PC-9 (cell line): ENCODE results near the gene KCNN1. TPM values are rescaled to one million over a fixed set of nuclear protein-coding genes. Genes with fewer than 3 reads are reported as not detected.
A peak's percentile ranks its signal among the peaks of the same experiment; 100 is the strongest.

Experiments
- BruUV-seq: library from RNA; stranded (reverse); fragments of 400-500 nt; replicated peaks from 2 replicates; lab custom pipeline; 2021; lab: Mats Ljungman, UMichigan
- CTCF ChIA-PET: fragments of 300-600 bp; sonication (Branson Sonifier 250); formaldehyde crosslinking; loops from one replicate; lab custom pipeline; 2022; ENCODE audit warnings: antibody characterized with exemption; lab: Charles Lee
- POLR2A ChIA-PET: fragments of 300-600 bp; sonication (Branson Sonifier 250); formaldehyde crosslinking; loops from one replicate; lab custom pipeline; 2022; ENCODE audit warnings: antibody characterized with exemption; ENCODE audit not compliant: unreplicated experiment; lab: Charles Lee
- DNase-seq, 2 experiments: peaks; one replicate each; pipeline versions ENCODE4 v3.0.0 to v3.0.0-alpha.2; 2015 to 2022; ENCODE audit warnings: mixed read lengths in 1 of 2
- H2AFZ ChIP-seq: fragments of 200-600 bp; sonication (generic); 2 replicates; pipeline ENCODE4 v1.8.1; 2017; ENCODE audit warnings: antibody characterized with exemption
- H3F3A ChIP-seq: fragments of 200-600 bp; sonication (generic); 2 replicates; pipeline ENCODE4 v1.8.1; 2017; ENCODE audit warnings: antibody characterized with exemption, mild to moderate bottlenecking, low read depth; ENCODE audit not compliant: insufficient read depth
- H3K27ac ChIP-seq: fragments of 200-600 bp; sonication (generic); 2 replicates; pipeline ENCODE4 v1.6.1; 2016; ENCODE audit warnings: mixed run types
- H3K27me3 ChIP-seq: fragments of 200-600 bp; sonication (generic); 2 replicates; pipeline ENCODE4 v1.6.1; 2016; ENCODE audit warnings: low read depth, mixed run types; ENCODE audit not compliant: insufficient read depth
- H3K36me3 ChIP-seq: fragments of 200-600 bp; sonication (generic); 2 replicates; pipeline ENCODE4 v1.6.1; 2016; ENCODE audit warnings: low read depth, mixed run types
- H3K4me1 ChIP-seq: fragments of 200-600 bp; sonication (generic); replicated peaks from 2 replicates; pipeline ENCODE4 v1.6.1; 2016; ENCODE audit warnings: mixed run types; ENCODE audit not compliant: insufficient read depth
- H3K4me2 ChIP-seq: fragments of 200-600 bp; sonication (generic); 2 replicates; pipeline ENCODE4 v1.6.1; 2017; ENCODE audit warnings: mixed run types
- H3K4me3 ChIP-seq: fragments of 200-600 bp; sonication (generic); 2 replicates; pipeline ENCODE4 v1.6.1; 2016; ENCODE audit warnings: mixed run types
- H3K79me2 ChIP-seq: fragments of 200-600 bp; sonication (generic); 2 replicates; pipeline ENCODE4 v1.6.1; 2017; ENCODE audit warnings: low read depth, mixed run types
- H3K9me2 ChIP-seq: fragments of 200-600 bp; sonication (generic); 2 replicates; pipeline ENCODE4 v1.8.1; 2017; ENCODE audit warnings: mild to moderate bottlenecking; ENCODE audit not compliant: insufficient read depth
- H3K9me3 ChIP-seq: fragments of 200-600 bp; sonication (generic); 2 replicates; pipeline ENCODE4 v1.8.1; 2016; ENCODE audit warnings: low read depth; ENCODE audit not compliant: insufficient read depth
- H4K20me1 ChIP-seq: fragments of 200-600 bp; sonication (generic); 2 replicates; pipeline ENCODE4 v1.8.1; 2017; ENCODE audit not compliant: insufficient read depth
- EZH2 ChIP-seq: fragments of 200-600 bp; sonication (generic); IDR thresholded peaks from 2 replicates; pipeline ENCODE4 v1.8.0; 2017; ENCODE audit warnings: antibody characterized with exemption, low read depth
- intact Hi-C: fragments of 100-400 bp; cut with micrococcal nuclease; formaldehyde crosslinking; loops from one replicate; pipeline ENCODE4 v1.10.0; 2022; ENCODE audit not compliant: unreplicated experiment
- total RNA-seq: library from RNA; stranded (reverse); gene quantifications from 2 replicates; pipeline ENCODE4 v1.2.3, GENCODE V29; 2021
- TF ChIP-seq, protein P1 (sequence below): fragments of 200-600 bp; sonication (generic); conservative IDR thresholded peaks from 2 replicates; pipeline ENCODE4 v1.6.1; 2017; ENCODE audit warnings: mixed run types, antibody characterized with exemption, mild to moderate bottlenecking, moderate library complexity

Gene KCNN1
- total RNA-seq, 1 experiment from 2014 or later, result 0.09 TPM

GRCh38 chr19:18007044-18007916, 40.4 kb downstream of the KCNN1 start:
- peak; percentile 63 to 80 for DNase-seq
- Histone ChIP-seq H3K9me3 (no peaks in the 10 kb centered on the region), H4K20me1 (peaks cover 32% of the 10 kb centered on the region), H3K4me1 (peaks cover 9% of the 10 kb centered on the region; the same call in 1 of the 2 replicates), H2AFZ (no peak overlapping the region), H3F3A (peaks cover 34% of the 10 kb centered on the region), H3K27ac (no peak overlapping the region), H3K9me2 (no peaks in the 10 kb centered on the region), H3K27me3 (no peaks in the 10 kb centered on the region), H3K79me2 (peaks cover 23% of the 10 kb centered on the region), H3K4me3 (peak overlapping the region; percentile 29), H3K4me2 (peak overlapping the region; percentile 71), H3K36me3 (peaks cover 27% of the 10 kb centered on the region)
- intact Hi-C loops, result loop anchor here (1.0 to 5.0 kb wide), 5 partner anchors 51 to 410 kb away; partner anchors contain the start of genes IFI30 and SSBP4
- ChIA-PET POLR2A (no interaction called here), CTCF (interaction anchor here (0.6 kb wide), 1 partner anchor 51 kb away, joined by 3 read pairs; no protein-coding TSS in a partner anchor)
- TF ChIP-seq, protein P1, sequence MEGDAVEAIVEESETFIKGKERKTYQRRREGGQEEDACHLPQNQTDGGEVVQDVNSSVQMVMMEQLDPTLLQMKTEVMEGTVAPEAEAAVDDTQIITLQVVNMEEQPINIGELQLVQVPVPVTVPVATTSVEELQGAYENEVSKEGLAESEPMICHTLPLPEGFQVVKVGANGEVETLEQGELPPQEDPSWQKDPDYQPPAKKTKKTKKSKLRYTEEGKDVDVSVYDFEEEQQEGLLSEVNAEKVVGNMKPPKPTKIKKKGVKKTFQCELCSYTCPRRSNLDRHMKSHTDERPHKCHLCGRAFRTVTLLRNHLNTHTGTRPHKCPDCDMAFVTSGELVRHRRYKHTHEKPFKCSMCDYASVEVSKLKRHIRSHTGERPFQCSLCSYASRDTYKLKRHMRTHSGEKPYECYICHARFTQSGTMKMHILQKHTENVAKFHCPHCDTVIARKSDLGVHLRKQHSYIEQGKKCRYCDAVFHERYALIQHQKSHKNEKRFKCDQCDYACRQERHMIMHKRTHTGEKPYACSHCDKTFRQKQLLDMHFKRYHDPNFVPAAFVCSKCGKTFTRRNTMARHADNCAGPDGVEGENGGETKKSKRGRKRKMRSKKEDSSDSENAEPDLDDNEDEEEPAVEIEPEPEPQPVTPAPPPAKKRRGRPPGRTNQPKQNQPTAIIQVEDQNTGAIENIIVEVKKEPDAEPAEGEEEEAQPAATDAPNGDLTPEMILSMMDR, result peak; percentile 98
- no peak for TF ChIP-seq EZH2
- BruUV-seq, result no TSS peak

DNA sequence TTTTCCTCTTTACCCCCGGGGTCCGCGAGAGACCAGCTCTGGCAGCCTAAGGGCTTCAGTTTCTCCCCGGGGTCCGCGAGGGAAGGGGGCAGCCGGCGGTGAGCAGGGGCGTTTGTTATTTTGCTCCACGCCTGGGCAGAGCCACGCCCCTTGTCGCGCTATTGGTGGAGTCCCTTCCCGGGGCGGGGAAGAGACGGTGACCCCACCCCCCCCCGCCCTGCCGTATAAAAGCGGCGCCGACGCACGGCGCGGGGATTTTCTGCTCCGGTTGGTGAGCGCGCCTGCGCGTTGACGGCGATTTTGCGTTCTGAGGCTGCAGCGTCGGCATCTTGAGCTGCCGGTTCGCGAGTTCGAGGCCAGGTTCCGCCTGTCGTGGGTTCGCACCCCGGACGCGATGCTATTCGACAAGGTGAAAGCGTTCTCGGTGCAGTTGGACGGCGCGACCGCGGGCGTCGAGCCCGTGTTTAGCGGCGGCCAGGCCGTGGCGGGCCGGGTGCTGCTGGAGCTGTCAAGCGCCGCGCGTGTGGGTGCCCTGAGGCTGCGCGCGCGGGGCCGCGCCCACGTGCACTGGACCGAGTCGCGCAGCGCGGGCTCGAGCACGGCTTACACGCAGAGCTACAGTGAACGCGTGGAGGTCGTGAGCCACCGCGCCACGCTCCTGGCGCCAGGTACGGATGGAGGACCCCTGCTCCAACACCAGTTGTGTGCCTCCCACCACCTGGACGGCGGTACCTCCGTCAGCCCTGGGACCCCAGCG, 41.2 kb downstream of the KCNN1 start, which contains the start of gene ARRDC2:
ARRDC2 (plus strand) TSS at position 254 of the 757 bp plus-strand sequence; CDS start at position 395, 141 bp downstream.
- H3K4me3 ChIP-seq, result peak within 1 kb of the TSS; percentile 29
- ChIA-PET POLR2A (interaction anchor here (0.7 kb wide), 1 partner anchor 204 kb away, joined by 10 read pairs; no protein-coding TSS in a partner anchor), CTCF (interaction anchor here (0.6 to 0.7 kb wide), 8 partner anchors 11 to 174 kb away, joined by 3 to 12 read pairs (median 4); no protein-coding TSS in a partner anchor)
- no peaks in the 10 kb centered on the region for H3K9me3 ChIP-seq
- H3K79me2 ChIP-seq, result peaks cover 15% of the 10 kb centered on the region
- no peaks in the 10 kb centered on the region for H3K9me2 ChIP-seq
- peaks cover 31% of the 10 kb centered on the region for H3K36me3 ChIP-seq
- H3K27ac ChIP-seq, result no peak within 1 kb of the TSS
- H3K27me3 ChIP-seq, result no peaks in the 10 kb centered on the region
- intact Hi-C loops, result loop anchor here (1.0 to 5.0 kb wide), 5 partner anchors 50 to 409 kb away; partner anchors contain the start of genes IFI30 and SSBP4
- no TSS peak for BruUV-seq
- TF ChIP-seq, protein P1, result no peak
- no peak for TF ChIP-seq EZH2
- H3K4me1 ChIP-seq, result peaks cover 7% of the 10 kb centered on the region; the same call in 1 of the 2 replicates
- peak within 1 kb of the TSS; percentile 71 for H3K4me2 ChIP-seq
- H3F3A ChIP-seq, result peaks cover 42% of the 10 kb centered on the region
- peaks cover 32% of the 10 kb centered on the region for H4K20me1 ChIP-seq
- H2AFZ ChIP-seq, result no peak within 1 kb of the TSS
- DNase-seq, result peak; percentile 69 to 77

DNA sequence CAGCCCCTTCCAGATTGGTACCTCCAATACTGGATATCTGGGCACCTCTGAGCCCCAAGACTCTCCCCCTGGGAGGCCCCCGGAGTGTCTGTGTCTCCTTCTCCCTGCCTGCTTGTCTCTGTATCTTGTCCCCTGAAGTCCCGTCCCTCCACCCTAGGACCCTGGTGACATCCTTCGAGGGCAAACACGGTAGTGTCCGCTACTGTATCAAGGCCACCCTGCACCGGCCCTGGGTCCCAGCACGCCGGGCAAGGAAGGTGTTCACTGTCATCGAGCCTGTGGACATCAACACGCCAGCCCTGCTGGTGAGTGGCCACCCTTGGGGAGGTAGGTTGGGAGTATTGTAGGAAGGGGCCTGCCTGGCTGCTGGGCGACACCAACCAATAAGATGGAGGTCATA, 41.9 kb downstream of the KCNN1 start:
- DNase-seq, result no peak
- Histone ChIP-seq H3K79me2 (peaks cover 11% of the 10 kb centered on the region), H2AFZ (no peak overlapping the region), H3K4me3 (no peak overlapping the region), H3K27me3 (no peaks in the 10 kb centered on the region), H3K4me1 (peaks cover 7% of the 10 kb centered on the region; the same call in 1 of the 2 replicates), H3F3A (peaks cover 48% of the 10 kb centered on the region), H3K9me3 (no peaks in the 10 kb centered on the region), H3K9me2 (no peaks in the 10 kb centered on the region), H4K20me1 (peaks cover 32% of the 10 kb centered on the region), H3K27ac (no peak overlapping the region), H3K4me2 (no peak overlapping the region), H3K36me3 (peaks cover 34% of the 10 kb centered on the region)
- TF ChIP-seq, protein P1, result no peak
- no peak for TF ChIP-seq EZH2
- intact Hi-C loops, result loop anchor here (5.0 kb wide), 3 partner anchors 148 to 408 kb away; partner anchors contain the start of genes IFI30 and SSBP4
- no TSS peak for BruUV-seq
- POLR2A ChIA-PET, result no interaction called here
- CTCF ChIA-PET, result interaction anchor here (0.6 kb wide), 2 partner anchors 15 to 175 kb away, joined by 3 to 4 read pairs; no protein-coding TSS in a partner anchor
